Brain microvascular endothelial cell (primary cell): ENCODE data around the gene LPAR3.

Experiments
- DNase-seq: peaks from one replicate; pipeline ENCODE4 v3.0.0-alpha.2; 2020
- H3K27ac ChIP-seq: fragments of 250-450 bp; sonication (Bioruptor Pico); 2 replicates; pipeline ENCODE4 v1.5.1; 2020; ENCODE audit warnings: mild to moderate bottlenecking, moderate library complexity
- H3K27me3 ChIP-seq: fragments of 250-450 bp; sonication (Bioruptor Pico); replicated peaks from 2 replicates; pipeline ENCODE4 v1.5.1; 2020; ENCODE audit warnings: mild to moderate bottlenecking
- H3K36me3 ChIP-seq: fragments of 250-450 bp; sonication (Bioruptor Pico); replicated peaks from 2 replicates; pipeline ENCODE4 v1.5.1; 2020; ENCODE audit warnings: mild to moderate bottlenecking
- H3K4me3 ChIP-seq: 2 replicates; pipeline ENCODE4 v1.5.1; 2011; ENCODE audit warnings: low read depth, mild to moderate bottlenecking, control low read depth, low read length, moderate library complexity
- CTCF ChIP-seq: IDR thresholded peaks from 2 replicates; pipeline ENCODE4 v1.5.1; 2011; ENCODE audit warnings: low read depth, mild to moderate bottlenecking, moderate library complexity, low read length, control low read depth, inconsistent platforms; ENCODE audit errors: missing control alignments
- in situ Hi-C: cut with HindIII; loops from 2 replicates; pipeline ENCODE4 v1.10.0; 2017; ENCODE audit warnings: low sequenced_read_pairs, low pct_ligation_motif_present

Gene LPAR3

GRCh38 chr1:84928979-84929378, 36.0 kb upstream of the LPAR3 start:
- no peak for DNase-seq
- Histone ChIP-seq H3K36me3 (no peaks in the 10 kb centered on the region), H3K27ac (no peak overlapping the region), H3K4me3 (no peak overlapping the region), H3K27me3 (peaks cover 23% of the 10 kb centered on the region)
- in situ Hi-C loops: no loop called here
- TF ChIP-seq CTCF: no peak

- H3K4me3 ChIP-seq: no peak overlapping the region
- no peak for DNase-seq
- peaks cover 5% of the 10 kb centered on the region for H3K27me3 ChIP-seq
- no peak for TF ChIP-seq CTCF
- no peaks in the 10 kb centered on the region for H3K36me3 ChIP-seq
- in situ Hi-C loops: no loop called here
- H3K27ac ChIP-seq: no peak overlapping the region
Observed at GRCh38 chr1:84923317-84923716, 30.3 kb upstream of the LPAR3 start.

GRCh38 chr1:84920159-84920558, 27.2 kb upstream of the LPAR3 start:
- H3K4me3 ChIP-seq: no peak overlapping the region
- no peak for DNase-seq
- no peak for TF ChIP-seq CTCF
- H3K27ac ChIP-seq: no peak overlapping the region
- no peaks in the 10 kb centered on the region for H3K27me3 ChIP-seq
- H3K36me3 ChIP-seq: no peaks in the 10 kb centered on the region
- in situ Hi-C loops: no loop called here

GRCh38 chr1:84919461-84919970, 26.5 kb upstream of the LPAR3 start:
- in situ Hi-C loops: no loop called here
- H3K36me3 ChIP-seq: no peaks in the 10 kb centered on the region
- H3K4me3 ChIP-seq: no peak overlapping the region
- DNase-seq: no peak
- no peaks in the 10 kb centered on the region for H3K27me3 ChIP-seq
- no peak overlapping the region for H3K27ac ChIP-seq
- no peak for TF ChIP-seq CTCF

- Histone ChIP-seq H3K27me3 (no peaks in the 10 kb centered on the region), H3K4me3 (no peak overlapping the region), H3K36me3 (no peaks in the 10 kb centered on the region), H3K27ac (no peak overlapping the region)
- in situ Hi-C loops: no loop called here
- TF ChIP-seq CTCF: no peak
- DNase-seq: no peak
Observed at GRCh38 chr1:84918726-84919336, 25.8 kb upstream of the LPAR3 start.

GRCh38 chr1:84916897-84917296, 23.9 kb upstream of the LPAR3 start:
- H3K4me3 ChIP-seq: no peak overlapping the region
- H3K36me3 ChIP-seq: no peaks in the 10 kb centered on the region
- TF ChIP-seq CTCF: no peak
- no peaks in the 10 kb centered on the region for H3K27me3 ChIP-seq
- in situ Hi-C loops: no loop called here
- H3K27ac ChIP-seq: no peak overlapping the region
- DNase-seq: no peak
